HG03135 (cell line): ENCODE measurements around the gene TRPM3.

Experiments used
- ATAC-seq: cut with Tn5 transposase; IDR thresholded peaks from one replicate; pipeline ENCODE4 v1.9.1; 2021; ENCODE audit warnings: mild to moderate bottlenecking, moderate library complexity; ENCODE audit not compliant: unreplicated experiment

TRPM3 gene

GRCh38 chr9:71121275-71122021 lies at the start of gene TRPM3:
Gene TRPM3, minus strand, starts transcription at chr9:71121621. Its CDS starts 267 bp downstream, at chr9:71121354.
- ATAC-seq = no peak

GRCh38 chr9:71168418-71168817 lies 47.0 kb upstream of the TRPM3 start:
- ATAC-seq = no peak

- ATAC-seq = no peak
Observed at GRCh38 chr9:71162126-71162525, 40.7 kb upstream of the TRPM3 start.

DNA sequence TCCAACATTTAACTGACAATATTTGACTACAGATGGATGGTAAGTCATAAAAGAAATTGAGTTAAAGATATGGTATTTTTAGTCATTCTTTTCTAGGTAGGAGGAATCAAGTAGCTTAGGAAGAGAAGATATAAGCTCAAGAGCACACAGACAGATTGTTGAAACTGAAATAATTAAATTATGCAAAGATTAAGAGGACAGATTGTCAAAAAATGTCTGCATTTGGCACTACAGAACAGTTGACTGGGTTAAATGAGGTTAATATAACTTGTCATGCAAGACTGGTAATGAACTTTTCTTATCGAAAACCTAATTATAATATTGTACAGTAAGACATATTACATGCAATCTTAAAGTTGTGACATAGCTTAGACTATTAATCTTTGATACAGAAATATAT lies 36.3 kb upstream of the TRPM3 start:
- no peak for ATAC-seq

DNA sequence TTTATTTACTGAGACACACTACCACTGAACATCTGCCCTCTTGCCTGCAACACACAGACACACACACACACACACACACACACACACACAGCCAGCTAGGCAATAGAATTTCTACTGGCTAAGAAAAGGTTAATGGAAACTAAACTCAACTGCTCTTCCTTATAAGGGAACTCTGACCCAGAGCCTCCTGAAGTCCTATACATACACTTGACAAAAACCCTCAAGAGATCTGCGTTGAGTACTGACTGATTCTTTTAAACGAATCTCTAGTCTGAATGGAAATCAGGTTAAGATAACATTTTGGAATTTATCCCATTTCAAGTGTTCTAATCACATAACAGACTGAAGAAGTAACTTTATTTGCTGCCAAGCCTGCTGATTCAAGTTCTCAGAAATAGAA lies 25.9 kb upstream of the TRPM3 start:
- ATAC-seq = no peak

GRCh38 chr9:71146511-71146910 lies 25.1 kb upstream of the TRPM3 start:
- ATAC-seq = no peak

DNA sequence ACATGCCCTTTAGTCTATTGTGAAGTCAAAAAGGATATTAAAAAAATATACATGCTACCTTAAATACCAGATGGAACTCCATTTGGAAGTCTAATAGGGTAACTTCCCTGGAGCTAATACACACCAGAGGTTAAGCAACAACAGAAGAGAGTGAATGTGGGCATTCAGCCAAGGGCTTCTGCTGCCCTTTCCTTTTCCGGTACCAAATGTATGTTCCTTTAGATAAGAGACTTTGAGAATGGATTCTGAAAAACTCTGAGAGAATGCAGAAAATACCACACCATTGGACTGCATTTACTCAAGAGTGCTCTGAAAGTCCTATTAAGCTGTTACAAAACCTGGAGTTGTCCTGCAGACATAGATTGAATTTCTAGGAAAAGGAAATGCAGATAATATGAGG lies 23.8 kb upstream of the TRPM3 start:
- ATAC-seq = no peak

DNA sequence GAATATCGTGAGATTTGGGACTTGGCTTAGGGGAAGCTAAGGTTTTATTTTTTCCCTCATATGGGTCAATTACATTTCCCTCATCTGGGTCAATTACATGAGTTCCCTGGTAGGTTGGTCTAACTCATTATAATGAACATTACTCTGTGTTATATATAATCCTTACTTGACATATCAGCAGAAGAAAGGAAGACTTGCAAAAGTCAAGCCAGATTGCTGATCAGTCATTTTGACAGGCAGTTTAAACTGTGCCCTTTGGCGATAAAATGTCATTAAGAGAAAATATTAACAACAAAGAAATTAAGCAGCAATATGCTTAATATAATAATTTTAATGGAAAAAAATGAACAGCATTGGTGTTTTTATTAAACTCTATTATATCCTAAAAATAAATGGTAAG lies 23.1 kb upstream of the TRPM3 start:
- no peak for ATAC-seq

DNA sequence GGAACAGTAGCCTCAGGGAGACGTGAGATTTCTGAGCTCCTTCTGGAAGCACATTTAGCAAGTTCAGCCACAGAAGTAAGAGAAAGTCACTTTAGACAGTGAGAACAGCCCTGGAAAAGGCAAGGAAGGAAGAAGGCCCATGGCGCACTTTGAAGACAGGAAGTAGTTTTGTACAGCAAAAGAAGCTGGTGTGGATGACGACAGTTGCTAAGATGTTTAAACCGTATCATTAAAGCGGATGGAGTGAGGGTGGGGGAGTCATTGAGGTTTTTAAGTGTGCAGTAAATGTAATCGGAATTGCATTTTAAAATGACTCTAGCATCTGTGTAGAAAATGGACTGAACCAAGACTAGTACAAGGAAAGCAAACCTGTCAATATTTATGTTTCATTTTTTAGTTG lies 15.3 kb upstream of the TRPM3 start:
- ATAC-seq = no peak

DNA sequence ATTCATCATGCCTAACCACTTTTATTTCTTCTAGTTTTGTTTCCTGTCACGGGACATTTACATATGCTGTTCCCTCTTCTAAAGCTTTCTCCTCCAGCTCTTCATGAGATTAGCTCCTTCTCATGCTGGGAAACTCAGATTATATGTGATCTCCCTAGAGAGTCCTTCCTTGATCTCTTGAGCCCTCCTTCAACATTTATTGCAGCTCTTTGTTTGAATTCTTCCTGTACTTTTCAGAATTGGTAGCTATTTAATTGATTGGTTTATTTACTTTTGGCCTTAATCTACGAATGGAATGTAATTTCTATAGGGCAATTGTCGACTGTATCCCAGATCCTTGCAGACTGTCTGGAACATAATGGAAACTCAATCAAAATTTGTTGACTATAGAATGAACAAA lies 9.7 kb upstream of the TRPM3 start:
- no peak for ATAC-seq

- no peak for ATAC-seq
Observed at GRCh38 chr9:71130521-71130920, 9.1 kb upstream of the TRPM3 start.

GRCh38 chr9:71128796-71129195 lies 7.4 kb upstream of the TRPM3 start:
- ATAC-seq = no peak

GRCh38 chr9:71127301-71127700 lies 5.9 kb upstream of the TRPM3 start:
- ATAC-seq = no peak

DNA sequence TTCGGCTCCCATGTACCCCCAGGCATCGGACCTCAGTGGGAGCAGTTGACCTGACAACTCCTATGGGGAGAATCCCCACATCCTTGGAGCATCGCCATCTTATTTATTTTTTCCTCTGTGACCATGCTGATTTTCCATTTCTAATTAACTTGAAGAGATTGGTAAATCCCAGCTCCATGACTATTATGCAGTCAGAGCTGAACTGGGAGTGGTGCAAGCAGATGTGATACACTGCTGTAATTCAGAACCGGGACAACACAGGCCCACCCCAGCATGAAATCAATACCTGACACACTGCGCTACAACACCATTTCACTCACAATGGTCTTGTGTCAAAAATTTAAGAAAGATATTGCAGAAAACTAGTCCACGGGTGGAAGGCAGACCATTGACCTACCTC lies 1.0 kb upstream of the TRPM3 start:
- ATAC-seq = no peak

DNA sequence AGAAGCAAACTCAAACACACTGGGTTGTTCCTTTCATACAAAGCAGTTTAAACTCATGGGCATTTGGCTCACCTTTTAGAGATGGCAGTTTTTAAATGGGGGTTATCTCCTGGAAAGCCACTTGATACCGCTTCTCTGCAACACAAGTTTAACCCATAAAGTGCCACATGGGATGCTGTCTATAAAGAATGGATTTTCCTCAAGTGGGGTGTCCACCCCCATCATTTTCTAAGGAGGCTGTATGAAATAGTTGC lies 528 bp upstream of the TRPM3 start:
- no peak for ATAC-seq

DNA sequence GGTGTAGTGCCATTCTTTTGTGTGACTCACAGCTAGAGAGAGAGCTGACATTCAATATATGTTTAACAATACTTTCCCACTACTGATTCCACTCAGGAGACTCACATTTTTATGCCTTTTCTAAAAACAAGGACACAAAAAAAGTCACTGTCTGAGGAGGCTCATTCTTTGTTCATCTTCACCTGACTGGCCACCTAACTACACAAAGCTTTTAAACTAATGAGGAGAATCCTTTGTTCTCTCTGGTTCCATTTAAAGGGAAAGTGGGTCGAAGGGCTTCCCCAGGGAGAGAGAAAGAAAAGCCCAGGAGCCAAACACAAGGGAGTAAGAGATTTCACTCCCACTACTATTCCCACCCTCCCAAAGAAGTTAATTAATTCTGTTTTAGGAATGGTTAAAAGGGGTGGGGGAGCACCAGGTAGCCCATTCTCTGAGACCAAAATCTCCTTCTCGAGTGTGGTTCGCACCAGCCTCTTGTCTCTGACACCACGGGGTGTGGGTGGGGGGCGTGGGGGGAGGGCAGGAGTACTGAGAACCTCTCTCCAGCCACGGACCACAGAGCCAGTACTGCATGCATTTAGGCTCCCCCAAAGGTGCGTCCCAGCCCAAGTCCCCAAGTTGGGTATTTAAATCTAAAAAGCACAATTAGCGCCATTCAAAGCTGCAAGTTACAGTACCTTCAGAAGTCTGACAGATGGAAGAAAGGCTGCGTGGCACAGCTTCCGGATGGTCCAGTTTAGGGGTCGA lies 747 bp downstream of the TRPM3 start:
- no peak for ATAC-seq

DNA sequence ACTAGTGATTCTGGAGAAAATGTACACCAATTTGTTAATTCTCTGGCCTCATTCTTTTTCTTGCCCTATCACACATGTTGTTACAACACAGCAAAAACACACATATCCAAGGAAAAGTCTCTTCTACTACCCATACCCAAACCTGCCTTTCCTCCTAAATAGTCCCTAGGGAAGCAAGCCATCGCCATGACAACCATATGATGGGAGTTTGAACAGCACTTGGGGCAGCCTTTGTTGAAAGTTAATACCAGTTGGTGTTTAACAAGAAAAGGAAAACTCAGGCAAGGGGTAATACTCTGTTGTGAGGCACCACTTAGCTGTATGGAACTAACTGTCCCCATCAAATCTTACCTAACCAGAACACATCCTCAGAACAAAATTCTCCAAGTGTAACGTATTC lies 1.7 kb downstream of the TRPM3 start:
- ATAC-seq = no peak

- no peak for ATAC-seq
Observed at GRCh38 chr9:71118324-71118723, 3.1 kb downstream of the TRPM3 start.

GRCh38 chr9:71115448-71115975 lies 5.9 kb downstream of the TRPM3 start:
- ATAC-seq = no peak

- ATAC-seq = no peak
Observed at GRCh38 chr9:71112866-71113265, 8.6 kb downstream of the TRPM3 start.

DNA sequence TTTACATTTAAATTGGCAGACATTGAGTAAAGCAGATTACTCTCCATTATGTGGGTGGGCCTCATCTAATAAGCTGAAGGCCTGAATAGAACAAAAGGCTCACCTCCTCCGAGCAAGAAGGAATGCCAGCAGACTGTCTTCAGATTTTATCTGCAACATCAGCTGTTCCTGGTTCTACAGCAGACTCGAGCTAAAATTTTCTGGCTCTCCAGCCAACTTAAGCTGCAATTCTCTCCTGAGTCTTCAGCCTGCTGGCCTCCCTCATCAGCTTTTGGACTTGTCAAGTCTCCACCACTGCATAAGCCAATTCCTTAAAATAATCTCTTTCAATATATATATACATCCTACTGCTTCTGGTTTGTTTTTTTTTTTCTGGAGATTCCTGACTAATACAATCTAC lies 12.5 kb downstream of the TRPM3 start:
- no peak for ATAC-seq

GRCh38 chr9:71106992-71107391 lies 14.4 kb downstream of the TRPM3 start:
- ATAC-seq = no peak

- no peak for ATAC-seq
Observed at GRCh38 chr9:71105192-71105591, 16.2 kb downstream of the TRPM3 start.
